Left lung (tissue), 10 donors: ENCODE data around the gene PRKCA. TPM values are rescaled to one million over a fixed set of nuclear protein-coding genes. Genes with fewer than 3 reads are reported as not detected.

ENCODE experiments used
- ATAC-seq: fragments of 200-7000 bp; cut with Tn5 transposase; one replicate; pipeline ENCODE4 v1.9.1; 2020; ENCODE audit warnings: moderate library complexity
- DNase-seq, 4 donors: peaks; one replicate each; pipeline ENCODE4 v3.0.0-alpha.2; 2013 to 2020
- H3K27ac ChIP-seq, 2 donors: fragments of 200-600 bp; sonication (generic) in 1 of 2; one replicate each; pipeline versions ENCODE4 v1.5.0 to v1.8.0; 2020 to 2021
- H3K27me3 ChIP-seq, 2 donors: fragments of 200-600 bp; sonication (generic) in 1 of 2; one replicate each; pipeline versions ENCODE4 v1.5.0 to v1.8.0; 2020 to 2021
- H3K36me3 ChIP-seq, 2 donors: fragments of 200-600 bp; sonication (generic) in 1 of 2; one replicate each; pipeline versions ENCODE4 v1.5.0 to v1.8.0; 2020 to 2021
- H3K4me1 ChIP-seq, 2 donors: fragments of 200-600 bp; one replicate each; pipeline ENCODE4 v1.8.0; 2021
- H3K4me3 ChIP-seq, 2 donors: fragments of 200-600 bp; sonication (generic) in 1 of 2; one replicate each; pipeline versions ENCODE4 v1.5.0 to v1.8.0; 2020 to 2021; ENCODE audit warnings: mild to moderate bottlenecking in 1 of 2
- H3K9me3 ChIP-seq, 2 donors: fragments of 200-600 bp; sonication (generic) in 1 of 2; one replicate each; pipeline versions ENCODE4 v1.5.0 to v1.8.0; 2020 to 2021
- intact Hi-C, 2 donors: fragments of 100-400 bp; cut with DNase I; formaldehyde crosslinking; loops; one replicate each; pipeline versions ENCODE4 v1.11.2 to v1.14.2; 2022
- polyA plus RNA-seq, 6 donors: library from polyadenylated mRNA; unstranded; fragments of 120-200 nt; gene quantifications; one replicate each; pipeline ENCODE4 v1.2.1, GENCODE V29; 2013; ENCODE audit not compliant: insufficient read length in 6 of 6
- total RNA-seq, 2 donors: library from RNA; stranded (reverse); fragmentation: NEBNext Ultra II Directional; extraction: Animal tissue kit (Norgen Biotek cat#: 25700); gene quantifications; one replicate each; pipeline ENCODE4 v1.2.1, GENCODE V29; 2021
- TF ChIP-seq, protein P1 (sequence below), 2 donors: fragments of 200-600 bp; sonication (generic) in 1 of 2; IDR thresholded peaks; one replicate each; pipeline versions ENCODE4 v1.5.0 to v1.8.0; 2021; ENCODE audit warnings: antibody characterized with exemption in 2 of 2
- donor health status: DM: no; HTN: yes; CAD: no.
- donor health status: DM: no; HTN: no; CAD: no.

PRKCA gene
- total and polyA plus RNA-seq, 8 donors, result 16.4 to 30.4 (median 17.5) TPM

DNA sequence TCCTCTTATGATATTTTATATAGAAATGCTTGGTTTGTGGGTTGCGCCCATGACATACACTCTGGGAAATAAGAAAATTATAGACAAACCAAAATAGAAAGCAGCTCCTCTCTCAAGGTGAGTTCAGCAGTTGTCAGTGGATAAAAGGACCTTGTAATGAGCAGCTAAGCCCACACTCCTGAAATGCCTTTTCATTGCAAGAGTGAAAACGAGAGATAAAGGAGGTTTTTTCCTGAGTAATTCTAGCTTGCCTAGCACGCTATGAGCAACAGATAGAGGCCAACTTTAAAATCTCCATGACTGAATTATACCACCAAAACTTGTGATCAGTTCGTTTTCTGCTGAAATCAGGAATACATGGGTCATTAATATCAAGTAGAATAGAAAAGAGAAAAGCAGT is 270.7 kb downstream of the PRKCA start:
- H3K36me3 ChIP-seq, result no peaks in the 10 kb centered on the region
- DNase-seq (no peak), ATAC-seq (no peak)
- no peaks in the 10 kb centered on the region for H3K4me1 ChIP-seq
- no peak overlapping the region for H3K27ac ChIP-seq
- H3K27me3 ChIP-seq, result no peaks in the 10 kb centered on the region
- TF ChIP-seq, protein P1, sequence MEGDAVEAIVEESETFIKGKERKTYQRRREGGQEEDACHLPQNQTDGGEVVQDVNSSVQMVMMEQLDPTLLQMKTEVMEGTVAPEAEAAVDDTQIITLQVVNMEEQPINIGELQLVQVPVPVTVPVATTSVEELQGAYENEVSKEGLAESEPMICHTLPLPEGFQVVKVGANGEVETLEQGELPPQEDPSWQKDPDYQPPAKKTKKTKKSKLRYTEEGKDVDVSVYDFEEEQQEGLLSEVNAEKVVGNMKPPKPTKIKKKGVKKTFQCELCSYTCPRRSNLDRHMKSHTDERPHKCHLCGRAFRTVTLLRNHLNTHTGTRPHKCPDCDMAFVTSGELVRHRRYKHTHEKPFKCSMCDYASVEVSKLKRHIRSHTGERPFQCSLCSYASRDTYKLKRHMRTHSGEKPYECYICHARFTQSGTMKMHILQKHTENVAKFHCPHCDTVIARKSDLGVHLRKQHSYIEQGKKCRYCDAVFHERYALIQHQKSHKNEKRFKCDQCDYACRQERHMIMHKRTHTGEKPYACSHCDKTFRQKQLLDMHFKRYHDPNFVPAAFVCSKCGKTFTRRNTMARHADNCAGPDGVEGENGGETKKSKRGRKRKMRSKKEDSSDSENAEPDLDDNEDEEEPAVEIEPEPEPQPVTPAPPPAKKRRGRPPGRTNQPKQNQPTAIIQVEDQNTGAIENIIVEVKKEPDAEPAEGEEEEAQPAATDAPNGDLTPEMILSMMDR (IDR thresholded peaks at IDR 0.05), result no peak
- no peaks in the 10 kb centered on the region for H3K9me3 ChIP-seq
- no peak overlapping the region for H3K4me3 ChIP-seq
- intact Hi-C loops, result no loop called here

DNA sequence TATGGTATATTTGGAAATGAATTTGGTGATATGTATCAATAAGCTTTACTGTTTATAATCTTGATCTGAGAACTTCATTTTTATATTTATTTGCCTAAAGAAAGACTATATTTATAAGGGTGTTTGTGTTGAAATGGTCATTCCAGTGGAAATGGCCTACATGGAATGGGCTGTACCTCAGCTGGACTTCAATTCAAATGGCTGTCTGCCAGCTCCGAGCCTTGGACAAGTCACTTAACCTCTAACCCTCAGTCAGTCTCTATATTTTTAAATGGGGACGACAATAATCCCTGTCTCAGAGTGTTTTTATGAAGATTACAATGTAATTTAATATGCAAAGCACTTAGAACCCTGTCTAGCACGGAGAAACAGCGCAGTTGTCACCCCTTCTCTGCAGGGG is 271.7 kb downstream of the PRKCA start:
- TF ChIP-seq, protein P1 (IDR thresholded peaks at IDR 0.05), result no peak
- no peak for DNase-seq
- intact Hi-C loops, result no loop called here
- no peak overlapping the region for H3K4me3 ChIP-seq
- peaks cover 0 to 4% of the 10 kb centered on the region in 2 donors for H3K4me1 ChIP-seq
- H3K27ac ChIP-seq, result no peak overlapping the region
- H3K9me3 ChIP-seq, result no peaks in the 10 kb centered on the region
- H3K27me3 ChIP-seq, result no peaks in the 10 kb centered on the region
- H3K36me3 ChIP-seq, result no peaks in the 10 kb centered on the region
- ATAC-seq, result no peak

DNA sequence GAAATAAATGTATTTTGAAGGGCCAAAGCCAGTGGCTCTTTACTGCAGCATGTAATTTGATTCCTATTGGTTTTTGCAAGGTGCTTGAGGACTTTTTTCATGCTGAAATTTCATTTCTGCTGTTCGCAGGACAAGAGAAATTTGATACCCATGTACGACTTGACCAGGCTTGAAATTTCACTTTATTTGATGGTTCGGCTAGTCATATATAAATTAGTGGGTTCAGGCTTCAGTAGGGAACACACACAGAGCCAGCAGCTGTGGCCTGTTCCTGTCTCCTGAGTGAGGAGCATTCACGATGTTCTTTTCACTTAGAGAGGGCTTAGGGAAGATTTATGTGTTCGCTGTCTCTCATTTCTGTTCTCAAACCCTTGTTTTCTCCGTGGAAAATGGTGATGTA is 274.1 kb downstream of the PRKCA start:
- Histone ChIP-seq H3K4me3 (no peak overlapping the region), H3K9me3 (no peaks in the 10 kb centered on the region), H3K27me3 (no peaks in the 10 kb centered on the region), H3K27ac (no peak overlapping the region), H3K4me1 (peaks cover 2 to 13% of the 10 kb centered on the region in 2 donors), H3K36me3 (no peaks in the 10 kb centered on the region)
- ATAC-seq, result no peak
- peak in 1 of 4 donors; percentile 33 for DNase-seq
- TF ChIP-seq, protein P1 (IDR thresholded peaks at IDR 0.05), result no peak
- intact Hi-C loops, result no loop called here

DNA sequence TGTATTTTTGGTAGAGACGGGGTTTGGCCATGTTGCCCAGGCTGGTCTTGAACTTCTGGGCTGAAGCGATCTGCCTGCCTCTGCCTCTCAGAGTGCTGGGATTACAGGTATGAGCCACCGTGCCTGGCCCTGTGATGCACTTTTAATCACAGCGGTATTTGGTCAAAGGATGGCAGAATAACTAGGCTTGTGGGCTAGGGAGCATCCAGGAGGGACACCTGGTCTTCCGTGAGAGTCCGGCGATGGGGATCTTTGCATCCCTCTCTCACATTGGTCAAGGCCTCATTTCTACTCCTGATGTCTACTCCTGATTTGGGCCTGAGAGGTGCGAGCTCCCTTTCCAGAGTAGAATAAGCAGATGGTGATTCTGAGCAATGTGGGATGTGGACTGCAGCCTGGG is 274.6 kb downstream of the PRKCA start:
- Histone ChIP-seq H3K27ac (no peak overlapping the region), H3K4me3 (no peak overlapping the region), H3K36me3 (no peaks in the 10 kb centered on the region), H3K4me1 (peaks cover 2 to 13% of the 10 kb centered on the region in 2 donors), H3K9me3 (no peaks in the 10 kb centered on the region), H3K27me3 (no peaks in the 10 kb centered on the region)
- no peak for DNase-seq
- no peak for ATAC-seq
- TF ChIP-seq, protein P1 (IDR thresholded peaks at IDR 0.05), result no peak
- intact Hi-C loops, result no loop called here

GRCh38 chr17:66578781-66579489 is 276.5 kb downstream of the PRKCA start:
- peak overlapping the region in 1 of 2 donors; percentile 13 for H3K27ac ChIP-seq

More at GRCh38 chr17:66578781-66579489, 276.5 kb downstream of the PRKCA start:
- TF ChIP-seq, protein P1 (IDR thresholded peaks at IDR 0.05), result no peak
- H3K36me3 ChIP-seq, result no peaks in the 10 kb centered on the region
- no peak overlapping the region for H3K4me3 ChIP-seq
- no peaks in the 10 kb centered on the region for H3K9me3 ChIP-seq
- no peak for ATAC-seq
- DNase-seq, result no peak
- no peaks in the 10 kb centered on the region for H3K27me3 ChIP-seq
- peaks cover 6 to 13% of the 10 kb centered on the region in 2 donors for H3K4me1 ChIP-seq
- intact Hi-C loops, result no loop called here
